GM12878 (cell line): Measurements from ENCODE around the gene OTOGL. TPM values are rescaled to one million over a fixed set of nuclear protein-coding genes. Genes with fewer than 3 reads are reported as not detected.

Source experiments
- ATAC-seq: fragments of 200-7000 bp; cut with Tn5 transposase; 3 replicates; pipeline ENCODE4 v1.9.1; 2020; ENCODE audit warnings: mild to moderate bottlenecking, moderate library complexity
- BruUV-seq: library from RNA; stranded (reverse); fragments of 400-500 nt; replicated peaks from 2 replicates; lab custom pipeline; 2021; lab: Mats Ljungman, UMichigan
- CTCF ChIA-PET: fragments of 300-600 bp; sonication (Branson Sonifier 250); formaldehyde crosslinking; extraction: SDS; loops from one replicate; lab custom pipeline; 2021; ENCODE audit warnings: inconsistent platforms; lab: Yijun Ruan, JAX
- POLR2A ChIA-PET: fragments of 350-600 bp; formaldehyde crosslinking; extraction: SDS; loops from one replicate; lab custom pipeline; 2021; ENCODE audit warnings: inconsistent platforms; lab: Charles Lee
- RAD21 ChIA-PET: fragments of 300-600 bp; sonication (Branson Sonifier 250); formaldehyde crosslinking; loops from one replicate; lab custom pipeline; 2023; ENCODE audit warnings: antibody characterized with exemption; ENCODE audit not compliant: unreplicated experiment; lab: Charles Lee
- SMC1A ChIA-PET: fragments of 300-600 bp; sonication (Branson Sonifier 250); formaldehyde crosslinking; loops from one replicate; lab custom pipeline; 2023; ENCODE audit not compliant: unreplicated experiment, uncharacterized antibody; lab: Charles Lee
- DNase-seq: peaks from one replicate; pipeline ENCODE4 v3.0.0-alpha.2; 2011; ENCODE audit warnings: low read depth, low spot score
- FAIRE-seq: peaks from 3 replicates; lab custom pipeline; 2011; peaks lifted over from hg19 to GRCh38; lab: Jason Lieb, UNC
- H2AFZ ChIP-seq: 2 replicates; pipeline ENCODE4 v1.6.0; 2011; ENCODE audit warnings: low read depth, low read length, control low read depth; ENCODE audit not compliant: control insufficient read depth
- H3K27ac ChIP-seq: 2 replicates; pipeline ENCODE4 v1.5.1; 2011; ENCODE audit warnings: control low read depth; ENCODE audit not compliant: control insufficient read depth, insufficient read depth
- H3K27me3 ChIP-seq, 2 experiments: replicated peaks in 1 of 2; 2 replicates each; pipeline versions ENCODE4 v1.6.0 to v1.6.1; 2011; ENCODE audit warnings: low read length in 1 of 2; ENCODE audit not compliant: control insufficient read depth in 2 of 2, insufficient read depth in 2 of 2
- H3K36me3 ChIP-seq, 2 experiments: 2 replicates each; pipeline ENCODE4 v1.5.1; 2011; ENCODE audit warnings: low read length in 1 of 2; ENCODE audit not compliant: control insufficient read depth in 2 of 2, insufficient read depth in 2 of 2
- H3K4me1 ChIP-seq: 2 replicates; pipeline ENCODE4 v1.6.1; 2011; ENCODE audit warnings: mild to moderate bottlenecking, low read length, moderate library complexity, mixed read lengths; ENCODE audit not compliant: control insufficient read depth, insufficient read depth
- H3K4me2 ChIP-seq: 2 replicates; pipeline ENCODE4 v1.6.0; 2011; ENCODE audit warnings: control low read depth; ENCODE audit not compliant: control insufficient read depth, insufficient read depth
- H3K4me3 ChIP-seq: fragments of 200-600 bp; sonication (generic); 2 replicates; pipeline ENCODE4 v1.5.1; 2016
- H3K79me2 ChIP-seq: 2 replicates; pipeline ENCODE4 v1.6.0; 2011; ENCODE audit warnings: low read length; ENCODE audit not compliant: control insufficient read depth, insufficient read depth
- H3K9ac ChIP-seq: 2 replicates; pipeline ENCODE4 v1.8.0; 2011; ENCODE audit warnings: low read length, control low read depth, mixed read lengths; ENCODE audit not compliant: control insufficient read depth, insufficient read depth
- H3K9me3 ChIP-seq: replicated peaks from 3 replicates; pipeline ENCODE4 v1.5.1; 2011; ENCODE audit warnings: mild to moderate bottlenecking, low read length; ENCODE audit not compliant: control insufficient read depth, insufficient read depth
- H4K20me1 ChIP-seq: 2 replicates; pipeline ENCODE4 v1.6.0; 2011; ENCODE audit not compliant: control insufficient read depth, insufficient read depth
- BACH1 ChIP-seq: fragments of 450-650 bp; IDR thresholded peaks from 2 replicates; pipeline ENCODE4 v1.6.1; 2017; ENCODE audit warnings: mild to moderate bottlenecking, borderline replicate concordance
- EP300 ChIP-seq, 2 experiments: fragments of 150-350 bp in 1 of 2; IDR thresholded peaks; 2 replicates each; pipeline ENCODE4 v1.6.1; 2011 to 2012; ENCODE audit warnings: low read depth in 2 of 2, low read length in 2 of 2, borderline replicate concordance in 1 of 2, improper control_type of control experiment in 1 of 2, inconsistent platforms in 1 of 2; ENCODE audit not compliant: control insufficient read depth in 1 of 2
- EZH2 ChIP-seq: IDR thresholded peaks from 2 replicates; pipeline ENCODE4 v1.6.1; 2012; ENCODE audit warnings: low read depth, mild to moderate bottlenecking, control low read depth, inconsistent platforms, low read length, borderline replicate concordance; ENCODE audit not compliant: control insufficient read depth
- MTA2 ChIP-seq: fragments of 450-650 bp; IDR thresholded peaks from 2 replicates; pipeline ENCODE4 v1.6.1; 2016; ENCODE audit warnings: low read depth, mild to moderate bottlenecking, moderate library complexity
- NFYA ChIP-seq: IDR thresholded peaks from 2 replicates; pipeline ENCODE4 v1.6.1; 2011; ENCODE audit warnings: low read depth, mild to moderate bottlenecking, low read length, improper control_type of control experiment, borderline replicate concordance
- NR2C2 ChIP-seq: IDR thresholded peaks from 2 replicates; pipeline ENCODE4 v1.6.1; 2011; ENCODE audit warnings: borderline replicate concordance, low read depth; ENCODE audit not compliant: control insufficient read depth, insufficient read length
- RAD21 ChIP-seq: IDR thresholded peaks from 2 replicates; pipeline ENCODE4 v1.6.1; 2011; ENCODE audit warnings: mild to moderate bottlenecking, low read depth, low read length, moderate library complexity; ENCODE audit not compliant: insufficient read depth
- WGBS: methylation state at CpG from one replicate; pipeline ENCODE4 v1.1.6; 2016; ENCODE audit warnings: low lambda C conversion rate; ENCODE audit not compliant: insufficient replicate concordance, insufficient coverage; ENCODE audit errors: missing lambda C conversion rate; 5-methylcytosine and 5-hydroxymethylcytosine counted together
- in situ Hi-C: fragments of 300-500 bp; cut with MboI; formaldehyde crosslinking; loops from 9 replicates; pipeline ENCODE4 v1.14.3; 2018; ENCODE audit warnings: mixed read lengths
- intact Hi-C: fragments of 100-400 bp; cut with micrococcal nuclease; formaldehyde crosslinking; loops from one replicate; pipeline ENCODE4 v1.14.2; 2022; ENCODE audit not compliant: unreplicated experiment
- polyA plus RNA-seq, 11 experiments: library from polyadenylated mRNA; depleted of rRNA in 4 of 11; unstranded in 6 of 11; stranded (reverse) in 5 of 11; fragments of >200 nt; fragmentation: Nextera tagmentation in 4 of 11; fragmentation: Illumina TruSeq in 1 of 11; extraction: Ambion mirVana in 4 of 11; extraction: Trizol in 1 of 11; gene quantifications; 1 replicate in 1 of 11; 2 replicates in 10 of 11; pipeline versions ENCODE4 v1.2.1 to v1.2.3, GENCODE V29; 2011 to 2016; ENCODE audit warnings: inconsistent platforms in 2 of 11, missing spikeins in 2 of 11, low read depth in 1 of 11
- total RNA-seq, 4 experiments: library from RNA; depleted of rRNA in 3 of 4; stranded (reverse); fragments of >200 nt in 3 of 4; fragmentation: Illumina TruSeq in 1 of 4; extraction: Trizol in 1 of 4; gene quantifications; 2 replicates each; pipeline versions ENCODE4 v1.2.1 to v1.2.3, GENCODE V29; 2013 to 2021
- TF ChIP-seq, protein P1 (sequence below): fragments of 450-650 bp; IDR thresholded peaks from 2 replicates; pipeline ENCODE4 v1.6.1; 2017; ENCODE audit warnings: low read depth, mild to moderate bottlenecking, moderate library complexity
- TF ChIP-seq, protein P2 (sequence below): fragments of 450-650 bp; conservative IDR thresholded peaks from 2 replicates; pipeline ENCODE4 v1.6.1; 2017; ENCODE audit warnings: mild to moderate bottlenecking, moderate library complexity
- TF ChIP-seq, protein P3 (sequence below): IDR thresholded peaks from 2 replicates; pipeline ENCODE4 v1.6.1; 2011; ENCODE audit warnings: low read depth, low read length, improper control_type of control experiment, borderline replicate concordance

The OTOGL gene
- total and polyA plus RNA-seq, 10 of the 15 experiments (the other 5 are each of a cell fraction or from before 2014, with no cell fraction given): 0.04 to 3.7 (median 0.27) TPM

DNA sequence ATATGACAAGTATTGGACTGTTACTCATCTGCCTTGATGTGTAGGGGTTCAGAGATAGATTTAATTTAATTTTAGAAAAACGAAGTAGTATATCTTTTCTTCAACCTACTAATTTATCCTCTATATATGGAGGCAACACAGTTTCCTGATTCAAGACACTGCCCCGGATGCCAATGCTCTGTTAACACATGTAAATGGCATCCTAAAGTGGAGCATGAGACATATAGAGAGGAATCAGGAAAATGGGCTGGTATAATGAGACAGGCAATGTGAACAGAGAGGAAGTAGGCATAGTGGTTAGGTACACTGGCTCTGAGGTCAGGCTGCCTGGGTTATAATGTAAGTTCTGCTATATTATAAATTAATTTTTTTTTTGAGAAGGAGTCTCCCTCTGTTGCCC, 85.6 kb downstream of the OTOGL start:
- ATAC-seq: no peak
- intact Hi-C loops: loop anchor here (5.0 kb wide), 3 partner anchors 248 to 628 kb away; partner anchors contain the start of gene PPP1R12A
- 0% methylated on average over 2 of the region's 2 CpGs for WGBS

More for the DNA sequence above, 85.6 kb downstream of the OTOGL start:
- H3K4me2 ChIP-seq: no peak overlapping the region
- DNase-seq (no peak), FAIRE-seq (no peak)
- no peak for TF ChIP-seq NR2C2
- no peak for TF ChIP-seq BACH1
- TF ChIP-seq, protein P1, sequence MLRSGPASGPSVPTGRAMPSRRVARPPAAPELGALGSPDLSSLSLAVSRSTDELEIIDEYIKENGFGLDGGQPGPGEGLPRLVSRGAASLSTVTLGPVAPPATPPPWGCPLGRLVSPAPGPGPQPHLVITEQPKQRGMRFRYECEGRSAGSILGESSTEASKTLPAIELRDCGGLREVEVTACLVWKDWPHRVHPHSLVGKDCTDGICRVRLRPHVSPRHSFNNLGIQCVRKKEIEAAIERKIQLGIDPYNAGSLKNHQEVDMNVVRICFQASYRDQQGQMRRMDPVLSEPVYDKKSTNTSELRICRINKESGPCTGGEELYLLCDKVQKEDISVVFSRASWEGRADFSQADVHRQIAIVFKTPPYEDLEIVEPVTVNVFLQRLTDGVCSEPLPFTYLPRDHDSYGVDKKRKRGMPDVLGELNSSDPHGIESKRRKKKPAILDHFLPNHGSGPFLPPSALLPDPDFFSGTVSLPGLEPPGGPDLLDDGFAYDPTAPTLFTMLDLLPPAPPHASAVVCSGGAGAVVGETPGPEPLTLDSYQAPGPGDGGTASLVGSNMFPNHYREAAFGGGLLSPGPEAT: no peak
- no peak for TF ChIP-seq EP300 (IDR thresholded peaks at IDR 0.05; ENCODE audit: borderline replicate concordance in 1 of 2, control insufficient read depth in 1 of 2, low read depth in 2 of 2, low read length in 2 of 2)
- no peak for TF ChIP-seq RAD21
- TF ChIP-seq, protein P2, sequence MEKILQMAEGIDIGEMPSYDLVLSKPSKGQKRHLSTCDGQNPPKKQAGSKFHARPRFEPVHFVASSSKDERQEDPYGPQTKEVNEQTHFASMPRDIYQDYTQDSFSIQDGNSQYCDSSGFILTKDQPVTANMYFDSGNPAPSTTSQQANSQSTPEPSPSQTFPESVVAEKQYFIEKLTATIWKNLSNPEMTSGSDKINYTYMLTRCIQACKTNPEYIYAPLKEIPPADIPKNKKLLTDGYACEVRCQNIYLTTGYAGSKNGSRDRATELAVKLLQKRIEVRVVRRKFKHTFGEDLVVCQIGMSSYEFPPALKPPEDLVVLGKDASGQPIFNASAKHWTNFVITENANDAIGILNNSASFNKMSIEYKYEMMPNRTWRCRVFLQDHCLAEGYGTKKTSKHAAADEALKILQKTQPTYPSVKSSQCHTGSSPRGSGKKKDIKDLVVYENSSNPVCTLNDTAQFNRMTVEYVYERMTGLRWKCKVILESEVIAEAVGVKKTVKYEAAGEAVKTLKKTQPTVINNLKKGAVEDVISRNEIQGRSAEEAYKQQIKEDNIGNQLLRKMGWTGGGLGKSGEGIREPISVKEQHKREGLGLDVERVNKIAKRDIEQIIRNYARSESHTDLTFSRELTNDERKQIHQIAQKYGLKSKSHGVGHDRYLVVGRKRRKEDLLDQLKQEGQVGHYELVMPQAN: no peak
- TF ChIP-seq EZH2: no peak
- no peak for TF ChIP-seq MTA2
- TF ChIP-seq, protein P3, sequence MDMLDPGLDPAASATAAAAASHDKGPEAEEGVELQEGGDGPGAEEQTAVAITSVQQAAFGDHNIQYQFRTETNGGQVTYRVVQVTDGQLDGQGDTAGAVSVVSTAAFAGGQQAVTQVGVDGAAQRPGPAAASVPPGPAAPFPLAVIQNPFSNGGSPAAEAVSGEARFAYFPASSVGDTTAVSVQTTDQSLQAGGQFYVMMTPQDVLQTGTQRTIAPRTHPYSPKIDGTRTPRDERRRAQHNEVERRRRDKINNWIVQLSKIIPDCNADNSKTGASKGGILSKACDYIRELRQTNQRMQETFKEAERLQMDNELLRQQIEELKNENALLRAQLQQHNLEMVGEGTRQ: no peak
- TF ChIP-seq NFYA: no peak
- RAD21 ChIA-PET: interaction anchor here (0.6 kb wide), 1 partner anchor 454 kb away, joined by 3 read pairs; no protein-coding TSS in a partner anchor
- H3K9ac ChIP-seq: no peak overlapping the region
- H2AFZ ChIP-seq: no peak overlapping the region
- H3K9me3 ChIP-seq: no peaks in the 10 kb centered on the region
- H3K36me3 ChIP-seq: no peaks in the 10 kb centered on the region
- no peaks in the 10 kb centered on the region for H4K20me1 ChIP-seq
- in situ Hi-C loops: loop anchor here (5.0 kb wide), 1 partner anchor 633 kb away; no protein-coding TSS in a partner anchor
- peaks cover 9% of the 10 kb centered on the region for H3K4me1 ChIP-seq
- no peak overlapping the region for H3K4me3 ChIP-seq
- POLR2A ChIA-PET: no interaction called here
- H3K79me2 ChIP-seq: no peaks in the 10 kb centered on the region
- no peaks in the 10 kb centered on the region for H3K27me3 ChIP-seq
- CTCF ChIA-PET: interaction anchor here (1.0 kb wide), 1 partner anchor 297 kb away, joined by 3 read pairs; no protein-coding TSS in a partner anchor
- H3K27ac ChIP-seq: no peak overlapping the region
- SMC1A ChIA-PET: no interaction called here
- BruUV-seq: no TSS peak
